GM12873 (cell line): ENCODE results near the gene ATP2B3.

Source experiments
- TF ChIP-seq, protein P1 (sequence below): IDR thresholded peaks from 2 replicates; pipeline ENCODE4 v1.5.1; 2012; ENCODE audit warnings: low read depth, mild to moderate bottlenecking, moderate library complexity, low read length, control low read depth; ENCODE audit not compliant: insufficient read depth; ENCODE audit errors: missing control alignments

Gene ATP2B3

DNA sequence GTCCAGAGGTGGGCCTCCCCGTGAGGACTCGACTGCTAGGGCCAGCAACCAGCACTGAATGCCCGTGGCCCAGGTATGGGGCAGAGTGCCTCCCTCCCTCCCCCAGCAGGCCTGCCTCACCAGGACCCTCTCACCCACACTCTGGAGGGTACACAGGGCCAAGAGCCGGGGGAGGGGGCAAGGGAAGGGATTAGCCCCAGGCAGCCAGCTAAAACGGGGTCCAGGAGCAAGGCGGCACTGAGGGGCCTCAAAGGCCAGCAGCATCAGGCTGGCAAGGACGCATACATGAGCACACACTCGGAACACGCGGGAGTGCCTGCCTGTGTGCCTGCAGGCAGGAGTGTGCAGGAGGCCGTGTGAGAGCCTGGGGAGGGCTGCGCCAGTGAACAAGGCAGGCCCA, 111.2 kb downstream of the ATP2B3 start:
- TF ChIP-seq, protein P1, sequence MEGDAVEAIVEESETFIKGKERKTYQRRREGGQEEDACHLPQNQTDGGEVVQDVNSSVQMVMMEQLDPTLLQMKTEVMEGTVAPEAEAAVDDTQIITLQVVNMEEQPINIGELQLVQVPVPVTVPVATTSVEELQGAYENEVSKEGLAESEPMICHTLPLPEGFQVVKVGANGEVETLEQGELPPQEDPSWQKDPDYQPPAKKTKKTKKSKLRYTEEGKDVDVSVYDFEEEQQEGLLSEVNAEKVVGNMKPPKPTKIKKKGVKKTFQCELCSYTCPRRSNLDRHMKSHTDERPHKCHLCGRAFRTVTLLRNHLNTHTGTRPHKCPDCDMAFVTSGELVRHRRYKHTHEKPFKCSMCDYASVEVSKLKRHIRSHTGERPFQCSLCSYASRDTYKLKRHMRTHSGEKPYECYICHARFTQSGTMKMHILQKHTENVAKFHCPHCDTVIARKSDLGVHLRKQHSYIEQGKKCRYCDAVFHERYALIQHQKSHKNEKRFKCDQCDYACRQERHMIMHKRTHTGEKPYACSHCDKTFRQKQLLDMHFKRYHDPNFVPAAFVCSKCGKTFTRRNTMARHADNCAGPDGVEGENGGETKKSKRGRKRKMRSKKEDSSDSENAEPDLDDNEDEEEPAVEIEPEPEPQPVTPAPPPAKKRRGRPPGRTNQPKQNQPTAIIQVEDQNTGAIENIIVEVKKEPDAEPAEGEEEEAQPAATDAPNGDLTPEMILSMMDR = no peak

- TF ChIP-seq, protein P1 = no peak
These were observed 113.9 kb downstream of the ATP2B3 start for GRCh38 chrX:153631346-153631745.

DNA sequence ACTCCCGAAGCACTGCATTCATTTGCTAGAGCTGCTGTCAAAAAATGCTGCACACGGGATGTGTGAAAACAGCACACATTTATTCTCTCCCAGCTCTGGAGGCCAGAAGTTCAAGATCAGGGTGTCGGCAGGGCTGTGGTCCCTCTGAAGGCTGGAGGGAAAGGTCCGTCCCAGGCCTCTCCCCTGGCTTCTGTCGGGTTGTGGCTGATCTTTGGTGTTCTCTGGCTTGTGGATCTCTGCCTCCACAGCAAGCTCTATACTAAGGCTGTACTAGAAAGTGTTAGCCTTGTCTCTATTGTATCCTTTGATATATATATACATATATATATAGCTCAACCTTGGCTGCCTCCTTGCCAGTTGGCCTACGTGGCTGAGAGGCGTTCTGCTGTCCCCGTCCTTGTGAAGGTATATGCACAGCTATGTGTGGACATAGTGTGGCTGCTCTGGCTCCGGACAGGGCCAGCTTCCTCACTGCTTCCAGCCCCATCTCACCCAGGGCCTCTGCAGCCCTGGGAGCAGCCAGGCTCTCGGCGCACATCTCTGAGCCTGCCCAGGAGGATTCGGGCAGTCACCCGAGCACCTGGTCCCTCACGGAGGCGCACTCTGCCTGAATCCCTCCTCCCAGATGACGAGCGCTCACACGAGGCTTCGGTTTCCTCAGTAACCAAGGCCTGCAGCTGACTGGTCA, 114.6 kb downstream of the ATP2B3 start:
- TF ChIP-seq, protein P1 = no peak
